ENCODE measurements around the gene ECI1.
"Not testable (repeated sequence)": the region's sequence is repeated elsewhere in the genome, so short reads cannot be mapped to it uniquely, and the experiment has no call there.

The ECI1 gene

DNA sequence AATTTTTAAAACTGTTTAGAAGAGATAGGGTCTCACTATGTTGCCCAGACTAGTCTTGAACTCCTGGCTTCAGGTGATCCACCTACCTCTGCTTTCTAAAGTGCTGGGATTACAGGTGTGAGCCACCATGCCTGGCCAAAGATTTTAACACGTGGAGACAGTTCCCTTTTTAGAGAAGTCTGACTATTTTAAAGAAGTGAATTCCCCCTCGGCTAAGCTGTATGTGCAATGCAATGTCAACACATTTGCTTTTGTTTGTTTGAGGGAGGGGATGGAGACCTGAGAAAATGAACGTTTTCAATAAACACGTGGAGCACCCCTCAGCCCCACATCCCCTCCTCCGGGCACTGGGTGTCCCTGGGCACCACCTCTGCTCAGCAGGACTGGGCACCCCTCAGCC lies 30.9 kb upstream of the ECI1 start:
- no peak for DNase-seq

DNA sequence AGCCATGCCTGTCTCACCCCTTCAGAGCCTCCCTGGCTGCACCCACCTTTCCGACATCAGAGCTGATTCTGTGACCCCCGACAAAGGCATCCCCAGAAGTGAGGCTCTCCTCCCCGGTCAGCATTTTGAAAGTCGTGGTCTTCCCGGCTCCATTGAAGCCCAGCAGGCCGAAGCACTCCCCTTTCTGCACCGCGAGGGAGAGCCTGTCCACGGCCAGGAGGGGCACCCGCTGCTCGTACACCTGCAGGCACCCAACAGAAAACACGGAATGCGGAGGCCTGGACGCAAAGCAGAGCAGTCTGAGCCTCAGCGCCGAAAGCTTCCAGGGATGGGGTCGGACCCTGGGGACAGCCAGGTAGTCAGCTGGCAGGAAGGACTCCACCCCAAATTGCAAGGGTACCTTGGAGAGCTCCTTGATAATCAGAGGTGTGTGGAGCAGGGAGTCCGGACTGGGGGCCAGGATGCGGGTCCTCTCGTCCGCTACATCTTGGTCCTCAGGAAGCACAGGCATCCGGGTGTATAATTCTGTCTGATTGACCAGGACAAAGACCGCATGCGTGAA lies 29.7 kb upstream of the ECI1 start:
- no peak for DNase-seq

DNA sequence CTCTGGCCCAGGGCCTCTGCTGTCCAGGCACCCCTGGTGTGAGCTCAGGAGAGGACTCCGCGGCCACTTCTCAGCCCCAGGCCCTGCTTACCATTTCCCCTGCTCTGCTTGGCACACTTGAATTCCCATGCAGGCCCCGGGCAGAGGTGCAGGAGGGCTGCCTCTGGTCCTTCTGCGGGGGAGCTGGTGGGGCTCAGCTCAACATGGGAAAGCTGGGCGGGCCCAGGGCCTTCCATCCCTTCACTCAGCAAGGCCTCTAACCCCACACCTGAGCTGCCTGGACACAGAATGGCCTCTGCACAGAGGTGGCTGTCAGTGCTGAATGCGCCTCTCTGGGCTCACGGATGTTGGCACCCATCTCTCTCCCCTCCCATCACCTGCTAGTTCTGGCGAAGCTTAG lies 29.1 kb upstream of the ECI1 start:
- DNase-seq: no peak

DNA sequence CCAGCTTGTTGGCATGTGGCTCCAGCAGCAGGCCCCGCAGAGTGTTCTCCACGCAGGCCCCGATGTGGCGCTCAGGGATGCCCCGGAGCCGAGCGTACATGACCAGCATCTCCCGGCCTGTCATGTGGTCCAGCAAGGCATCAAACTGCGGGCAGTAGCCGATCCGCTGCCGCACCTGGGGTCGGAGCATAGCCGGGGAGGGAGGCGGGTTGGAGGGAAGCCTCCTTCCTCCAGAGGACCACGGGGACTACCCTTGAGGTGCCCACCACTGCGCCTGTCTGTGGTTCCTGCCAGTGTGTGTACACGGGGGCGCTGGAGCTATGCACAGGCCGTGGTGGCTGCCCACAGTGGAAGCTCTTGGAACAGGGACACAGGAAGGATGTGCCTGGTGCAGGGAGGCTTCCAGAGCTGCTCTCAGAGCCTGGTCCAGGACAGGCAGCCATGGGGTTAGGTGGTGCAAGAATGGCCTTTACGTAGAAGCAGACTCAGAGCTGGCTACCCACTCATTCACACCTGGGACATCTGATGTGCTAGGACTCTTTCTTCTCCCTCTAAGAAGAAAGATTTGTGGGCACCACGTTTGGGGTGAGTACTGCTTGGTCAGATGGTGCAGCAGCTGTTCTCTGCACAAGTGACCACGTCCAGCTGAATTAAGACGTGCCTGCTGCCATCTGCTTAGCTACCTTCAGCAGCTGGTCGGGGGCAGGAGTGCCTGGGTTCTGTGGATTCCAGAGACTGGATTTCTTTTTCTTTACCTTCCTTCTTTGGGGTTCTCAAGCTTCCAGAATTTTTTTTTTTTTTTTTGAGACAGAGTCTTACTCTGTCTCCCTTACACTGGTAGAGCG lies 27.8 kb upstream of the ECI1 start:
- DNase-seq: no peak

DNA sequence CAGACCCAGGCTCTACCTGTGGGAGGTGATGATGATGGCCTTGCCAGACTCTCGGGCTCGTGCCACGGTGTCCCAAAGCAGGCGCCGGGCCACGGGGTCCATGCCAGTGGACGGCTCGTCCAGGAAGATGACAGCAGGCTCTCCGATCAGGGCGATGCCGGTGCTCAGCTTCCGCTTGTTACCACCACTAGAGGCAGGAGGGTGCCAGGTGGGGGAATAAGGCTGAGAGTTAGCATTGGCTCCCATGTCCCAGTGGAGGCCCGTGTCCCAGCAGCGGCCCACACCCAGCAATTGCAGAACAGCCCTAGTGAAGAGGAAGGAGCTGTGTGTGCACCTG lies 26.9 kb upstream of the ECI1 start:
- DNase-seq: no peak

DNA sequence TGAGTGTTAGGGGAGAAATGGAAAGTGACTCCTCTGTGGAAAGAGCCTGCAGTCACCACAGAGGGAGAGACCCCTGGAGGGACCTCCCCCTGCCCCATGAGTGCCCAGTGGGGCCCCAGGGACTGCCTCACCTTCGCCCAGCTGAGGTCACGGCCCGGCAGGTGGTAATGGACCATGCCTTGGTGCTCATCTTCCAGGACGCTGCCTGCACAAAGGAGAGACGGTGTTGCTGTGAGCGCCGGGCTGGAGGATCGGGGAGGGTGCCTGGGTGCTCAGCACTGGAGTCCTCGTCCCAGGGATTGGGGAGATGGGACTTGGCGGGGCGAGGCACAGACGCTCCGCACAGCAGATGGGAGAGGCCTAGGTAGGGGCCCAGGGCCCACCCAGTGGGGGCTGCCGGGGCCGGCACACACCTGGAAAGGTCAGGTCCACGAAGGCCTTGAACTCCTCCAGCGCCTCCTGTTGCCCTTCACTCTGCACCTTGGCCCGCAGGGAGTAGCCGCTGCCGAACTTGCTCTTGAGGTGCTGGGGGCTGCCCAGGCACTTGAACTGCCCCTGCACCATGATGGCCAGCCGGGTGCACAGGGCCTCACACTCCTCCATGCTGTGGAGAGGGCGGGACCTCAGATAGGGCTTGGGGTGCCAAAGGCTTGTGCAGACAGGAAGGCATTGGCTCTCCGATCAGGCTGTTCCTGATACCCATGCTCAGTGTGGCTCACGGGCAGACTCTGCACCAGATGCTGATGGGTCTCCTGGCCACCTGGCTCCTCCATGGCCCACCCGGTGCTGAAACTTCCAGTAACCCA lies 26.3 kb upstream of the ECI1 start:
- DNase-seq: no peak

DNA sequence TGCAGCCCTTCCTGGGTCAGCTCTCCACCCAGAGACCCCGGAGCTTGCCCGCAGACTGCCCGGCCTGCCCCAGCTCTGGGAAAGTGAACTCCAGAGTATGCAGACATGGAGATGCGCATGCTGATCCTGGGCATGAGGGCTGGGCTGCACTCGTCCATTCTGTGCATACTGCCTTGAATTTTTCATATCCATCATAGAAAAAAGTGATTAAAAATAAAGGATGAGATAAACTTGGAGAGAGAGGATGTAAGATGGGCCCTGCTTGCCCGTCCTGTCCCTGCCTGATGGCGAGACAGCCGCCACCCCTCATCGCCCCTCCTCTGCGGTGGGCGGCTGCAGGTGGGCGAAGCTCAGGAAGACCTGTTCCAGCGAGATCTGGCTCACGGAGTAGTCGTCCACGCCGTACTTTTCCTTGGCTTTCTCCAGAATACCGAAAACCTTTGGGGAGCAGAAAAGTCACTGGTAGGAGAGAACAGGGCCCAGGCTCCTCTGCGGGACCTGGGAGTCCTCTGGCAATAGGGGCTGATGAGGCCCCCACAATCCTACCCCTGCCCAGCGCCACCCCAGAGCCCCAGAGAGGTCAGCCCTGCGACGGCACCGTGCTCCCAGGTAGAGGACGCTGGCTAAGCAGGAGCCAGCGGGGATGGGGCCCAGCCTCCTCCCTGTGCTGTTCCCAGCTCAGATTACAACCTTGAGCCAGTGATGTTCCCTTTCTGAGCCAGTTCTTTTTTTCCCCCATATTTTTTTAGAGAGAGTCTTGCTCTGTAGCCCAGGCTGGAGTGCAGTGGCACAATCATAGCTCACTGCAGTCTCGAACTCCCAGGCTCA lies 25.2 kb upstream of the ECI1 start:
- DNase-seq: no peak

DNA sequence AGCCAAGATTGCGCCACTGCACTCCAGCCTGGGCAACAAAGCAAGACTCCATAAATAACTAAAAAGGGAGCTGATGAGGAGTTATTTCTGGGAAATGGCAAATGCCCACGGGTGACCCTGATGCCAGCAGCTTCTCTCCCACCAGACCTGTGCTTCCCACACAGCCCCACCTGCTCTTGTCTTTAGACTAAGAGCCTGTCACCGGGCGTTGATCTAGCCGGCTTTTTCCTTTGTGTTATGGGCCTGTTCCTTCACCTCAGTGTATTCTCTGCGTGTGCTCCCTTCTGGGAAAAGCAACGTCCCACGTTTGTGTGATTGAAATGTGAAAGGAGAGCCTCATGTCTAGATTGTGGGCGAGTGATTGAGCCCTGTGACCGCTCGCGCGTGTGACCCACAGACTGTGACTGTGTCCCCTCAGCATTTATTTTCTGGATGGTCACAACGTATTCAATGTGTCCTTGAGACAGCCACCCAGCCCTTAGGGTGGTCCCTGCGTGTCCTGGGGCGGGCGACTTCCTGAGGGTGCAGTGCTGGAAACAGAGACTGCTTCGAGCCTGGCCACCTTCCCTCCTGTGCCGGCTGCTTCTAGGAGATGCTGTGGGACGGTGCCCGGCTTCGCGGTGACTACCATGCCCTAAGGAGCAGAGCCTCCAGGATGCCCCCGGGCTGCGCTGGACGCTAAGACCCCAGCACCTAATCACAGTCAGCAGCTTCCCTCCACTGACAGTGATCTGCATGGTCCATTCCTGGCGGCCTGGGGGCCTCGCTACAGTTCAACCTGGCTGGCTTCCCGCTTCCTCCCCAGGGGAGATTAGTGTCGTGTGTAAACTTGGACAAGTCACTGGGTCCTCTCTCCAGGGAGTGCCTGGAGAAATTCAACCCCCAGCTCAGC lies 24.3 kb upstream of the ECI1 start:
- no peak for DNase-seq

DNA sequence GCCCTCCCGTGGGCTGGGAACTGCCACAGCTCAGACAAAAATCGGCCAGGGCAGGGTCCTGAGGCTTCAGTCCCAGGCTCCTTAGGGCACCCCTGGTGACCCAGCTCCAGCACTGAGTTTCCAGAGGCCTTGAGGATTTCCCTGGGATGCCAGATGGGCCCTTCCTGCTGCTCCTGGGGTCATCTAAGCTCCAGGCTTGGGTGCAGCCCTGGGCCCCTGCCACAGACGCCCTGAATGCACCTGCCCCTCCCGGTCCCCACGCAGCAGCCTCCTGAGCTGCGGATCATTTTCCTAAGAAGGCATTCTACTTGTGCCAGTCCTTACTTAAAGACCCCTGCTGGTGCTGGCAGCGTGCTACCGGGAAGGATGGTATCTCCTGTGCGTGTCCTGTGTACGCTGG lies 22.5 kb upstream of the ECI1 start:
- no peak for DNase-seq

DNA sequence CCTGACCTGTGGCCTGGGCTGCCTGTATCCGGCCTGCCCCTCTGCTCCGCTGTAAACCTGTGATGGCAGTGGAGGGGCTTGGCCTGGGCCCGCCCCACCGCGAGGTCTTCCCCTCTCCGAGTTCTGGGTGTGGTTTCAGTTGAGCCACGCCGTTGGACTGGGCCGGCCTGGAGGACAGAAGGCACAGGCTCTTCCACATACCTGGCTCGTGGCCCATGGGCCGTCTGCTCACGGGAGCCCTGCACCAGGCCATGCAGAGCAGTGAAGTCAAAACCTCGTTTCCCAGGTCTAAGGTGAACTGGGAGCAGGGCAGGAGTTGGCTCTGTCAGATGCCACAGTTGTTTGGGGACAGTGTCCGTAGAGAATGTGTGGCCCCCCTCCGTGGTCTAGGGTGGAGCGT lies 22.1 kb upstream of the ECI1 start:
- DNase-seq: no peak

DNA sequence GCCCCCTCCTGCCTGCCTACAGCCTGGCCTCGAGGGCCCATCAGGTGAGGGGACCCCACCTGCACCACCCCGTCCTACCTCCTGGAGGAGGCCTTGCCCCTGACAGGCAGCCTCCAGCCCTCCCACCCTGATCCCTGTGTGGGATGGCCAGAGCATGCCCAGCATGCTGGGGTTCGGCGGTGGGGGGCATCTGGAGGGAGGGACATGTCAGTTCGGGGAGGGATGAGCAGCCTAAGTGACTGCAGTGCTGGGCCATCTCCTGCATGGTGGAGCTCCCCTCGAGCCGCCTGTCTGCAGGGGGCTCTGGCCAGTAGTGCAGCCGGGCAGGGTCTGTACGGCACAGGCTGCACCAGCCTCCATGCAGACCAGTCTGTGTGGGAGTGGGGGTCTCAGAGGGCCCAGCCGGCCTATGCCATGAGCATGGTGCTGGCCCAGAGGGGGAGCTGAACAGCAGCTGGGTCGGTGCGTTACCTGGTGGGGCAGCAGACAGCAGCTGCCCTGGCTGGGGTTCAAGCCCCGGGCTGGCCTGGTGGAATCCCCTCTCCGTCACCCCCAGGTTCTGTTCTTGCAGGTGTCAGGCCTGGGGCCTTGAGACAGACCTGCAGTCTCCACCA lies 20.6 kb upstream of the ECI1 start:
- no peak for DNase-seq

DNA sequence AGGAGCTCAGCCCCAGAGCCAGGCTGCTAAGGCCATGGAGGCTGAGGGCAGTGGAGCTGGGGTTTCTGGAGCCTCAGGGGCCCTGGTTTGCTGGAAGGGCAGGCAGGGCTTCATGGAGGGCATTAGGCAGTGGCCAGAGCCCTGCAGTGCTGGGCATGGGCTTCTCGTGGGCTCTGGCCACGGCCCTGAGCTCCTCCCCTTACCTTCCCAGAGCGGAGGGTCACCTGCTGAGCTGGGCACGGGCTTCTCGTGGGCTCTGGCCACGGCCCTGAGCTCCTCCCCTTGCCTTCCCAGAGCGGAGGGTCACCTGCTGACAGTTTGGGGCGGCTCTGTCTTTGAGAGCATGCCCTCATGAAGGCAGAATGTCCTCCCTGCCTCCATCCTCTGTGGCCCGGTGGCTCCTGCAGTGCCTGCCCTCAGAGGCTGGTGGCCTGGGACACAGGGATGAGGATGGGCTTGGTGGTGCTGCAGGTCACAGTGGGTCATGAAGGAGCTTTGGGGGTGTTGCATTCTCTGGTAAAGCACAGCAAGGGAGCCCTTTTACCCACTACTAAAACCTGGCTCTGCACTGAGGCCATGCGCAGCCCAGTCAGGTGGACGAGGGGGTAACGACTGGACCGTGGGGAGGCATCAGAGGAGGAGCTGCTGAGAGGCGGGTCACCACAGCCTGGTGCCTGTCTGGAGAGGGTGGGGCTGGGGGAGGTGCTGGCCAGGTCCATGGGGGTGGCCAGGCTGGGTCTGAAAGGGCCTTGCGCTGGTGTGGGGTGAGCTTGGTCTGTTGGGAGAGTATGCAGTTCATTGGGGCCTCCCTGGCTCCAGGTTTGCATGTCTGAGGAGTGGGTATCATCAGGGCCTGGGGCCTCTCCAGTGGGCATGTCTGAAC lies 19.4 kb upstream of the ECI1 start:
- DNase-seq: no peak

DNA sequence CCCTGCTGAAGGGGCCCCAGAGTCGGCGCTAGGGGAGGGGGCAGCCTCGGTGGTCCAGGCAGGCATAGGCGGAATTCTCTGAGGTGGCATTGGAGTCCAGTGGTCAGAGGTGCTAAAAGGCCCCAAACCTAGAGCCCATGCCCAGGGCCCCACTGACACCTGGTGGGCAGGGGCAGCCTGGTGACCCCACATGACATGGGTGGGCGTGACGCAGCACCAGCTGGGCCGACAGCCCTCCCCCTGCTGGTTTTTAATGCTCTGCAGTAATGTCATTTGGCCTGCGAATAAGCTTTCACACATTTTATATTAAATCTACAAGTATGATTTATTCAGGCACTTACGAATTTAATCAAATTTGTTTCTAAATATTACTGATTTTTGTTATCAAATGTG lies 18.7 kb upstream of the ECI1 start:
- no peak for DNase-seq

DNA sequence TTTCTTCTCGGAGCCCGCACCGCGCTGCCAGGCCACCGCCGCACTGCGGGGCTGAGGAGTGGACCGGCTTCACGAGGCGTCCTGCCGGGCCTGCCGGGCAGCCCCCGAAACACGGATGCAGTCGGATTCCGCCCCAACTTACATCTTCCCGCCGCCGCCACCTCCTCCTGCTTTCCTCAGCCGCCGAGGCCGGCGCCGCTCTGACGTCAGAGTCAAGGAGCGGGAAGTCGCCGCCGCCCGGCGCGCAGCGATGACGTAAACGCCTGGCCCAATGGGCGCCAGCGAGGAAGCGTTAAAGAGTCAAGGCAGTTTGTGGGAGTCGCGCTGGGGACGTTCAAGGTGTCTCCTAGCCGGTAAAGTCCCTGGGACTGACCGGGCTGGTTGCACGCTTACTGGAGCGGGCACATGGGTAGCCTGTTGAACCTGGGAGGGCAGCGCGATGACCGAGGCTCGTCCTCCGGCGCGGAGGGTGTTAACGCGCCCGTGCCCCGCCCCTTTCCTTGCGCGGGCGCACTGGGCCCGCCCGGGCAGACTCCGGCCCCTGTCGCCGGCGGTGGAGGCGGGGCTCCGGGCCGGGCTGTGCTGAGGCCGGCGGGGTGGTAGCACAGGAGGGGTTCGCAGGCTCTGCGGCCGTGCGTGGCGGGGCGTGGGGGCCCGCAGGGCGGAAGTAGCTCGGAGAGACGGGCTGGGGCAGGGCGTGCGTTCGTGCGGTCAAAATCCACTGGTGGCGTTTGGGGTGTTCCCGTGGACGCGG lies 16.7 kb upstream of the ECI1 start, which contains the start of gene RNPS1:
Gene RNPS1 (minus strand): TSS at position 214 of the 754 bp plus-strand sequence. CDS start 3,483 bp downstream, outside the sequence.
- DNase-seq: peak; percentile 100

DNA sequence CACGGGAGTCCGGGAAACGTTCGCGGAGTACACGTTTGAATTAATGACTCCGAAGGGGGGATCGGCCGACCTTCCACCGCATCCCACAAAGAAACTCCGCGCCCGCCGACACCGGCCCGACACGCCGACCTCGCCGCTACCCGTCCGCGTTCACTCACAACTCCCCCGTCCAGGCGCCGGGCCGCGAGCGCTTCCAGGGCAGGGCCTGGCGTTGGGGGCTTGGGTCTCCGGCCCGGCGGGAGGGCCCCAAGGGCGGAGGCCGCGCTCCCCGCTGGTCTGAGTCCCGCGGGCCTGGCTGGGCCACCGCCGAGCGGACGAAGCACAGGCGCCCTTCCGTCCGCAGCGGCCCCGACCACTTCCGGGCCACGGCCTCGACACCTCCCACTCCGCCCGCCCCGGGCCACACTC lies 16.1 kb upstream of the ECI1 start:
- DNase-seq: peak; percentile 100

DNA sequence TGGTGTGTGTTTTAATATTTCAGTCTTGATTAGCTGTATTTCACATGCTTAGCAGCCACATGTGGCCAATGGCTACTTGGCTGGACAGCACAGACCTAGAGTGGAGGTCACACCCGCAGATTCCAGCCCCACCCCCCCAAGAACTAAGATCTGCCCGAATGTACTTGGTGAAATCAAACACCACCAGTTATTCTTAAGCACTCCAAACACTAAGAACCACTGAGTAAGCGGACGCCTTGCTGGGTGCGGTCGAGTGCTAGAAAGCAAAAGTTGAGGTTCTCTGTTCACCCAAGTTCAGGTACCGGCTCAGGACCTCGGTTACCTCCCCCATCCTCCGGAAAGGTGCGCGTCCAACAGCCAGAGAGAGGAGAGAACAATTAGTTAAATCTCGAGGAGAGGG lies 15.5 kb upstream of the ECI1 start:
- DNase-seq: not testable (repeated sequence)

DNA sequence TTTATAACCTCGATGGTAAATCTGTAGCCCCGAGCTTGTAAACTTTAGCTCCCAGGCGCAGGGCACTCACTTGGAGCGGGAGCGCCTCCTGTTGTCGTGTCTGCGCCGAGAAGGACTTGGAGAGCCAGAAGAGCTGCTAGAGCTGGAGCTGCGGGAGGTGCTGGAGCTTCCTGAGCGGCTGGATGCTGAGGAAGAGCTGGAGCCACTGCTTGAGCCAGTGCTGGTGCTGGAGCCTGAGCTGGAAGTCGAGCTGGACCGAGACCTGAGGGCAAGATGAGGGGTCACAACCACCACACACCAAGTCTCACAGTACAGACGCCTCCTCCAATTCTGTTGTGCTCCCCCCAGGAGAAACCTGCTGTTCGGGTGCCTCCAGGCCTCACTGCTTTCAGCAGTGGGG lies 11.6 kb upstream of the ECI1 start:
- not testable (repeated sequence) for DNase-seq

DNA sequence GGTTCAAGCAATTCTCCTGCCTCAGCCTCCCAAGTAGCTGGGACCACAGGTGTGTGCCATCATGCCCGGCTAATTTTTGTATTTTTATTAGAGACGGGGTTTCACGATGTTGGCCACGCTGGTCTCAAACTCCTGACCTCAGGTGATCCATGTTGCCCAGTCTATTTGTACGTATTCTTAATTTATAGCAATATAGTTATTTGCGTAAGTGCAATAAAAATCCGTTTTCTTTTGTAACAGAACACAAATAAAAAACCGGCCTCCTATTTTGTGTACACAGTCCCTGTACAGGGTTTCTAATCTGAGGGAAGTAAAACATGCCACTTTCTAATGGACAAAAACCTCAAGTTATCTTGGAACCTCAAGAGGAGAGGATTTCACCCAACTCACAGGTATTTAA lies 8.9 kb upstream of the ECI1 start:
- DNase-seq: no peak

DNA sequence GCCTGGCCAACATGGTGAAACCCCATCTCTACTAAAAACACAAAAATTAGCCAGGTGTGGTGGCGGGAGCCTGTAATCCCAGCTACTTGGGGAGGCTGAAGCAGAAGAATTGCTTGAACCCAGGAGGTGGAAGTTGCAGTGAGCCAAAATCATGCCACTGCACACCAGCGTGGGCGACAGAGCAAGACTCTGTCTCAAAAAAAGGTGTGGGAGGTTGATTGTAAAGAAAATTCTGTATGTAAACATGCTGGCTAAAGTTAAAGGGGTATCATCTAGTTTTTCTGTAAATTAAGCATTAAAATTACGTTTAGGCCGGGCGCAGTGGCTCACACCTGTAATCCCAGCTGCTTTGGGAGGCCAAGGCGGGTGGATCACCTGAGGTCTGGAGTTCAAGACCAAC lies 7.1 kb upstream of the ECI1 start:
- DNase-seq: not testable (repeated sequence)

Data from right kidney (tissue), 1 donor.